GDM1 (cell line): ENCODE results near the gene TBC1D16.

Experiments
- DNase-seq: peaks from one replicate; lab custom pipeline; 2025; lab: John Stamatoyannopoulos, UW

TBC1D16 gene

GRCh38 chr17:79926605-79927135 is 109.0 kb downstream of the TBC1D16 start:
- DNase-seq: no peak

- DNase-seq: no peak
These were observed 109.5 kb downstream of the TBC1D16 start for GRCh38 chr17:79926142-79926604.

DNA sequence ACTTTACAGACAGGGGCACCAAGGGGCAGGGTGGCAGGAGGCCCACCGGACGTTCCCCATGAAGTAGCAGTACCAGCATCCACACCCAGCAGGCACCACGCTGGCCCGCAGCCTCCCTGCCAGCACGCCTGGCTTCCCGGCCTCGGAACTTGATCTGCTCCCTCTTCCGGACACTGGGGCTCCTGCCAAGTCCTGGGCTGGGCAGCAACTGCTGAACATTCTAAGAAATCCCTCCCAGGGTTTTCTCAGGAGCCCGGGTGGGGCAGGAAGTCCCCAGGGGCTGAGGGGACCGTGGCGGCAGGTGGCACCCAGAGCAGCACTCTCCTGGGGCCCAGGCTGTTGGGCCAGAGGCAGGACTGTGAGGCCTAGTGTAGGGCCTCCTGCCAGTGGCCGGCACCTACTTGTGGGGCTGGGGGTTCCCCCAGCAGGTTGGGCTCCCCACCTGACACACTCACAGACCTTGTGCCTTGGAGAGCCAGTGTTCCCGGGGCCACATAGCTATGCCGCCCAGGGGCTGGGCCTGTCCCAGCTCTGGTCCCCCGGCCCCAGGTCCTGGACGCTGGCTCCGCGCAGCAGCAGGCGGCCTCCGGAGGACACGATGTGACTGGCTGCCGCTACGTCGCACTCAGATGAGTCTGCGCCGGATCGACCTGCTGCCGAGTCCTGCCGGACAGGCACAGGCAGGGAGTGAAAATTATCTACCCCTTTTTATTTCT is 110.3 kb downstream of the TBC1D16 start:
- no peak for DNase-seq

DNA sequence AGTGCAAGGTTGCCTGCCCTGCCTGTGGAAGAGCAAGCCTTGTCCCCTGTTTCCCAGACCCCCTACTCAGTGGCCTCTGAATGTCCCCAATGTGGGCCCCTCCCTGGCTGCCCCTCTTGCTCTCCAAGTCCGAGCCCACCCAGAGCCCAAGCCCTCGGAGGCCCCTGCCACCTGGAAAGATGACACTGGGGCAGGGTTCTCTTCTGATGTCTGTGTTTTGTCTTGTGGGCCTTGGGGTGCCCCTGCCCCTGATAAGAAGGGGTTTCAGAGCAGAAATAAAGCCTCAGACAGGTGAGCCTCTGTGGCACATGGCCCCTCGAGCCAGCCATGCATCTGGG is 111.1 kb downstream of the TBC1D16 start:
- no peak for DNase-seq

DNA sequence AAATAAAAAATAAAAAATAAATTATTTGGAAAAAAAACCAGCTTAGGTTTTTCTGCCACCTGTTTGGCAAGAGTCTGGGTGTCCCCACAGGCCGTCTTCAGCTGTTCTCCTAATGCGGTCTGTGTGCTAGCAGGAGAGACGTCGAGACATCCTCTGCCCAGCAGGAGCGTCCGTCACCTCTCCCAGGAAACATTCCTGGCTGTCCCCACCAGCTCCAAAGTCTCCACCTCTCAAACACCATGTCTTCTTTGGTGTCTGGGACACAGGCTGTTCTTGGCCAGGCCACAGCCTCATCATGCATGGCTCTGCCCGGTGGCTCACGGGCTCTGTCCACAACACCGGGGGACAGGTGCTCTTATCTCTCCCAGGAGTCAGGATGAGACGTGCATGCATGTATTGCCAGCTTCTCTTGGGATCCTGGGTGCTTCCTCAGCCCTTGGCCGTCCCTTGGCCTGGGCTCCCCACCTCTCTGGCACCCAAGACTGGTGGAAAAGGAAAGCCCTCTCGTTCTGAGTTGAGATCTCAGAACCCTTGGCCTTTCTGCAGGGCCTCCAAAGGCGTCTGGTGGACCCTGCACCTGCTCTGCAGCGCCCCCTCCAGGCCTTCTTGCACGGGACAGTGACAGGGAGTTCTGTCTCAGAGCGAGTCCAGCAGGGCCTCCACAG is 111.6 kb downstream of the TBC1D16 start:
- no peak for DNase-seq

GRCh38 chr17:79922798-79923197 is 112.9 kb downstream of the TBC1D16 start:
- DNase-seq: no peak

GRCh38 chr17:79922116-79922601 is 113.5 kb downstream of the TBC1D16 start:
- no peak for DNase-seq

GRCh38 chr17:79921411-79922115 is 114.1 kb downstream of the TBC1D16 start:
- no peak for DNase-seq

DNA sequence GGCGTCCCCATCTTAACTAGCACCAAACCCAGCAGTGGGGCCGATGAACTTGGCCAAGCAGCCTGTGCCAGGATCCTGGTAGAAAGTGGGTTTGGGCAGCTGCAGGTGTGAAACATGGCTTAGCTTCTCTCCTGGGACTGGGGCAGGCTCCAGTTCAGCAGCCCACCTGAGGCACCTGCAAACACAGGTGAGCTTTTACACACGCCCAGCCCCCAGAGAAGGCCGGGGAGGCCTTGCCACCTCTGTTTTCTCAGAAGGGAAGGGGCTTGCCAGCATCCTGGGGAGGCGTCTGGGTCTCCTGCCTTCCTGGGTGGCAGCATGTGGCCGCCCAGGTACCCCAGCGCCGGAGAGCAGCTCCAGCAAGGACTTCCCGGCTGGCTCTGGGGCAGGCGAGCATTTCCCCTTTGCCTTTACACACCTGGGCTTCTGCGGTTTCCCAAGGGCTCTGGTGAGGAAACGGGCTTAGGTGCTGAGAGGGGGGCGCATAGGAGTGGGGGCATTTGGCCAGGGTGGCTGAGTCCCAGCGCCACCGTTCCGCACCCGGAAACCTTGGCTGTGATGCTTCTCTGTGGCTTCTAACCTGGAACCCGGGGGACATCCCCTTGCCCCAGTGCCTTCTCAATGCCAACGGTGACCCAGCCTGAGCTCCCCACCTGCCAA is 114.8 kb downstream of the TBC1D16 start:
- DNase-seq: no peak

DNA sequence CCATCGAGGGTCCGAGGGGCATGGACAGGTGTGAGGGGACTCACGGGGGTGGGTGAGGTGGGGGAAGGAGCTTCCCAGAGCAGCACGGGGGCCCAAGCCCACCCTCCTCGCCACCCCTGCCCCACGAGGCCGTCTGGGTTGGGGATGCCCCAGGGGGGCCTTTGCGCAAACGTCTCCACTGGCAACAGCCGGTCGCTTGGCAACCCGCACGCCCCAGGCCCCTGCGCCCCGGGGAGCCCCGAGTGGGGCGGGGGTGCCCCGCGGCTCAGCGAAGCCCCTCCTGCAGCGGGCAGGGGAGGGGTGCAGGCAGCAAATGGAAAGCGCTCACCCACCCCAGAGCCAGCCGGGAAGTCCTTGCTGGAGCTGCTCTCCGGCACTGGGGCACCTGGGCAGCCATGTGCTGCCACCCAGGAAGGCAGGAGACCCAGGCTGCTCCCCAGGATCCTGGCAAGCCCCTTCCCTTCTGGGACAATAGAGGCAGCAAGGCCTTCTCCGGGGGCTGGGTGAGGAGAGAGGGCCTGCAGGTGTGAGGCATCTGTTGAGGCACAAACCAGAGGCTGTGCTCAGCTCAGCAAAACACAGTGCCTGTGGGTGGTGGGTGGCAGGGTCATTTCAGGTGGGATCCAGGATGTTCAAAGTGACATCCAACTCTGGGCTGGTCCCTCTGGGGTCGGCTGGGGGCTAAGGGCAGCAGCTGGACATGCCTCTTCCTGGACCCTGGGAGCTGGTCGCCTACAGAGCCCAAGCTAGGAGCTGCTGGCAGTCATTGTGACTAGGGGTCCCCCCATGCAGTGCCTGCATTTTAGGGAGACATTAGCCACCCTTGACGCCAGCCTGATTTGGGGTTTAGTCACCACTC is 115.6 kb downstream of the TBC1D16 start:
- no peak for DNase-seq

DNA sequence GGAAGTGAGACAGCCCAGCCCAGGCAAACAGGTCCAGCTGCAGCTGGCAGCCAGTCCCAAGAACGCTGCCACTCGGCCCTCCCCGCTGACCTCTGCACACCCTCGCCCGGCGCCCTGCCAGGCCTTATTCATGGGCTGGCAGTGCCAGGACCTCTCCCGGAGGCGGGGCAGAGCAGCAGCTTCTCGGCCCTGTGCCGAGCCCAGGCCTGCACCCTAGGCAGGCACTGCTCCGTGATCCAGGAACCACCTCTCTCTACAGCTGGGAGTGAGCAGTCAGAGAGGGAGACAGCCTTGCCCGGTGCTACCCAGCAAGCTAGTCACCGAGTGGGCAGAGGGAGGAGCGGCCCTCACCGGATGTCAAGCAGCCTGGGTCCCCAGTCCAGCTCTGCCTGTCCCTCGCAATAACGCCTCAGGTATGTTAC is 116.5 kb downstream of the TBC1D16 start:
- no peak for DNase-seq

- no peak for DNase-seq
These were observed 117.0 kb downstream of the TBC1D16 start for GRCh38 chr17:79918581-79919163.

DNA sequence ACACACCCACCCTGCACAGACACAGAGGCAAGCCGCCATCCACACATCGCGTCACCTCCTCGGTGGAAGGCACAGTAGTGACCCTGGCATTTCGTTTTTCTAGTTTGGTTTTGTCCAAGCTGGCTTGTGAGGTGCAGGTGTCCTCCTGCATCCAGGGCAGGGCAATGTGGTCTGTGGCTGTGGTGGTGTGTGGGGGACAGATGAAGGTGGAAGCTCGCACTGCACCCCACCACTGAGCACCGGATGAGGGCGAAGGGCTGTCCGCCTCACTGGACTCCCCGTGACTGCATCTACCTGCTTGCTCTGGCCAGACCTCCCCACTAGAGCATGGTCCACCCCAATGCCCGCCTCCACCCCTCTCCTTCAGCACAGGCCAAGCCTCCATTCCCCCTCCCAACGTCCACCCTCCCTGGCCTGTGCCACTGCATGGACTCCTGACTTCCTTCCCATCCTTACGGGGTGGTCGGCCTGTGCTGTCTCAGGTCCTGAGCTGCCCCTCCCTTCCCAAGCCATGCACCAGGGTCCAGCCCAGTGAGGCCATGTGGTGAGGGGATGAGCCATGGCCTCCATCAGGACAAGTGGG is 117.7 kb downstream of the TBC1D16 start:
- no peak for DNase-seq

GRCh38 chr17:79916991-79917901 is 118.4 kb downstream of the TBC1D16 start:
- no peak for DNase-seq

- DNase-seq: no peak
These were observed 119.2 kb downstream of the TBC1D16 start for GRCh38 chr17:79916506-79916905.

GRCh38 chr17:79915850-79916430 is 119.7 kb downstream of the TBC1D16 start:
- DNase-seq: no peak

GRCh38 chr17:79914813-79915740 is 120.6 kb downstream of the TBC1D16 start:
- DNase-seq: no peak
